ENCODE results near the gene POP4.

DNA sequence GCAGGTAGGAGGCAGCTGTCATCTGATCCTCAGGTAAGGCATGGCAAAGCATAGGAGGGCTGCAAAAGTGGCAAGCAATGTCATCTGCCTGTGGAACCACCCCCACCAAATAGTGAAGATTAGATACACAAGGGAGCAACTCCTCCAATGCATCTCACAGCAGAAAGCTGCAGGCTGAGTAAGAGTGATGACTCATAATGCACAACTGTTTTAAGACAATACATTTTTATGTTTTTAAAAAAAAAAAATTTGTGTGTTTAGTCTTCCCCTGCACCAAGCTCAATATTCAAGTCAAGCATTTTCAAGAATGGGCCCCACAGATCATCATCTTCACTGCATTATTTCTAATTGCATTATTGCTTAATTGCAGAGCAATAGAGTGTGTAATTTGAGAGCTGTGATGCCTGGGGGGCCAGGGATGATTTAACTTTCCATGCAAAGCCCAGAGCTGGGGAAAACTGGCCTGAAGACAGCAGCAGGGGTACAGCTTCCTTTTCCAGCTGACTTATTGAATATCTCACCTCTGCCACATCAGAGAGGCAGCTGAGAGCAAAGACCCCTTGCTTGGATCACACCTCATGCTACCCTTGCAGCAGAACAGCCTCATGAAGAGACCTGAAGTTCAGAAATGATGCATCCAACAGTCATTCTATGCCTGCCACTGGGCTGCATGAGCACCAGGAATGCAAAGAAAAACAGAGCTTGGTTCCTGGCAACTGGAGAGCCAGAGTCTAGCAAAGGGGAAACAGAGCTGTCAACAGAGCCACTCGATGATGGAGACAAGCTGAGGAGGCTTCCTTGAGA, 22.7 kb upstream of the POP4 start:
- TF ChIP-seq EZH2 (IDR thresholded peaks at IDR 0.05; ENCODE audit: borderline replicate concordance, low read depth, low read length, severe bottlenecking), result no peak
- TF ChIP-seq, protein P1, sequence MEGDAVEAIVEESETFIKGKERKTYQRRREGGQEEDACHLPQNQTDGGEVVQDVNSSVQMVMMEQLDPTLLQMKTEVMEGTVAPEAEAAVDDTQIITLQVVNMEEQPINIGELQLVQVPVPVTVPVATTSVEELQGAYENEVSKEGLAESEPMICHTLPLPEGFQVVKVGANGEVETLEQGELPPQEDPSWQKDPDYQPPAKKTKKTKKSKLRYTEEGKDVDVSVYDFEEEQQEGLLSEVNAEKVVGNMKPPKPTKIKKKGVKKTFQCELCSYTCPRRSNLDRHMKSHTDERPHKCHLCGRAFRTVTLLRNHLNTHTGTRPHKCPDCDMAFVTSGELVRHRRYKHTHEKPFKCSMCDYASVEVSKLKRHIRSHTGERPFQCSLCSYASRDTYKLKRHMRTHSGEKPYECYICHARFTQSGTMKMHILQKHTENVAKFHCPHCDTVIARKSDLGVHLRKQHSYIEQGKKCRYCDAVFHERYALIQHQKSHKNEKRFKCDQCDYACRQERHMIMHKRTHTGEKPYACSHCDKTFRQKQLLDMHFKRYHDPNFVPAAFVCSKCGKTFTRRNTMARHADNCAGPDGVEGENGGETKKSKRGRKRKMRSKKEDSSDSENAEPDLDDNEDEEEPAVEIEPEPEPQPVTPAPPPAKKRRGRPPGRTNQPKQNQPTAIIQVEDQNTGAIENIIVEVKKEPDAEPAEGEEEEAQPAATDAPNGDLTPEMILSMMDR (IDR thresholded peaks at IDR 0.05; ENCODE audit: borderline replicate concordance, extremely low read depth, low read length, poor library complexity, severe bottlenecking), result no peak

Measured in DND-41 (cell line).